K562 (cell line): ENCODE measurements around the gene INO80D. TPM values are rescaled to one million over a fixed set of nuclear protein-coding genes. Genes with fewer than 3 reads are reported as not detected.

Source experiments
- CC2D1A ChIP-seq: fragments of 450-650 bp; IDR thresholded peaks from 2 replicates; pipeline ENCODE4 v1.6.1; 2017; ENCODE audit warnings: mild to moderate bottlenecking
- CSDE1 ChIP-seq, 2 experiments: fragments of 450-650 bp; IDR thresholded peaks; 2 replicates each; pipeline ENCODE4 v1.6.1; 2016; ENCODE audit warnings: mild to moderate bottlenecking in 1 of 2
- KDM1A ChIP-seq, 2 experiments: fragments of 450-650 bp; IDR thresholded peaks; 2 replicates each; pipeline ENCODE4 v1.6.1; 2016; ENCODE audit warnings: mild to moderate bottlenecking in 2 of 2
- RBM14 ChIP-seq: fragments of 200-400 bp; formaldehyde crosslinking; IDR thresholded peaks from 2 replicates; pipeline ENCODE4 v1.6.1; 2018; ENCODE audit warnings: low read depth, mild to moderate bottlenecking, low read length, moderate library complexity, borderline replicate concordance; ENCODE audit not compliant: insufficient read depth
- TCFL5 ChIP-seq: fragments of 250-450 bp; sonication (Bioruptor Pico); conservative IDR thresholded peaks from 2 replicates; pipeline ENCODE4 v1.6.1; 2021; ENCODE audit warnings: mild to moderate bottlenecking, moderate library complexity, matching md5 sums
- ZNF134 ChIP-seq: fragments of 250-450 bp; sonication (Bioruptor Pico); conservative IDR thresholded peaks from 2 replicates; pipeline ENCODE4 v1.4.0; 2020
- ZNF384 ChIP-seq: IDR thresholded peaks from 2 replicates; pipeline ENCODE4 v1.6.1; 2012; ENCODE audit warnings: low read depth, low read length, improper control_type of control experiment
- ZNF583 ChIP-seq: fragments of 250-450 bp; sonication (Bioruptor Pico); IDR thresholded peaks from 2 replicates; pipeline ENCODE4 v1.4.0; 2020
- polyA plus RNA-seq, 8 experiments: library from polyadenylated mRNA; depleted of rRNA in 4 of 8; stranded (reverse) in 5 of 8; unstranded in 3 of 8; fragments of >200 nt; fragmentation: Nextera tagmentation in 2 of 8; fragmentation: Illumina TruSeq in 1 of 8; extraction: Ambion mirVana in 2 of 8; extraction: Trizol in 1 of 8; gene quantifications; 2 replicates each; pipeline versions ENCODE4 v1.2.1 to v1.2.3, GENCODE V29; 2011 to 2014; ENCODE audit warnings: inconsistent platforms in 1 of 8, missing spikeins in 1 of 8
- total RNA-seq, 7 experiments: library from RNA; depleted of rRNA in 6 of 7; stranded (reverse); fragments of >200 nt in 6 of 7; fragmentation: Illumina TruSeq in 2 of 7; extraction: Trizol in 2 of 7; gene quantifications; 2 replicates each; pipeline versions ENCODE4 v1.2.1 to v1.2.3, GENCODE V29; 2011 to 2021; ENCODE audit warnings: low replicate concordance in 1 of 7
- TF ChIP-seq, protein P1 (sequence below): fragments of 250-450 bp; sonication (Bioruptor Pico); IDR thresholded peaks from 2 replicates; pipeline ENCODE4 v1.5.0; 2022; ENCODE audit warnings: mild to moderate bottlenecking

INO80D gene
- total and polyA plus RNA-seq, 9 of the 15 experiments (the other 6 are each of a cell fraction or from before 2014, with no cell fraction given), result 0.64 to 8.1 (median 2.9) TPM

DNA sequence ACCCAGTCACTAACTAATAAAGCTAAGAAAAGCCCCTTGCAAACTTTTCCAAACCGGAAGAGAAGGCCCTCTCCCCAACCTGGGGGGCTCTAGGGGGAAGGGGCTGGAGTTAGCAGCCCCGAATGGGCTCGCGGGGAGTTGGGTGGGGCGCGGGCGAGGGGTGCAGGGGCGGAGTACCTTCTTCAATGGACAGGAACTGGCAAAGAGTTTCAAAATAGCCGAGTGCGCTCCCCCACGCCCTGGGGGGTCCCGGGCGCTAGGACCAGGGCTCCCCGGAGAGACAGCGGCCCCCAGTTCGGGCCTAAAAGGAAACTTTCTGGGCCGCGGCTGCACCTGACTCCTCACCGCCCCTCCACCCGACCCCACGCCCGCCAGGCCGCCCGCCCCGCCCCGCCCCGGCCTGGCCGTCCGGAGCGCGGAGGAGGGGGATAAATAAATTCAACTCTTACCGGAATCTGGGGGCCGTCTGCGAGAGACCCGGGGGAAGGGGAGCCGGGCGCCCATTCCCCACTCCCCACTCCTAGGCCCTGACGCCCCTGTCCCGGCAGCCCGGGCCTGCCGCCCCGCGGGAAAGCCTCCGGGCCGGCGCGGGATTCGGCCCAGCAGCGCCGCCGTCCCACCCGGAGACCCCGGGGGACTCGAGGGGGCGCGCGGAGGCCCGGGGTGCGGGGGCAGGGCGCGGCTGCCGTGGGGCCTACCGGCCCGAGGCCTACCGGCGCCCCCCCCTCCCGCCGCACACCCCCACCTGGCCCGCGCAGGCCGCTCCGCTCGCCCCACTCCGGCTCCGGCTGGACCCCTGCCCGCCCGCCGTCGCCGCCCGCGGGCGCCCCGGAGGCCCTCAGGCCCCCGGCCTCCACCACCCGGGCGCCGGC lies 868 bp downstream of the INO80D start (continued):
- TF ChIP-seq, protein P1, sequence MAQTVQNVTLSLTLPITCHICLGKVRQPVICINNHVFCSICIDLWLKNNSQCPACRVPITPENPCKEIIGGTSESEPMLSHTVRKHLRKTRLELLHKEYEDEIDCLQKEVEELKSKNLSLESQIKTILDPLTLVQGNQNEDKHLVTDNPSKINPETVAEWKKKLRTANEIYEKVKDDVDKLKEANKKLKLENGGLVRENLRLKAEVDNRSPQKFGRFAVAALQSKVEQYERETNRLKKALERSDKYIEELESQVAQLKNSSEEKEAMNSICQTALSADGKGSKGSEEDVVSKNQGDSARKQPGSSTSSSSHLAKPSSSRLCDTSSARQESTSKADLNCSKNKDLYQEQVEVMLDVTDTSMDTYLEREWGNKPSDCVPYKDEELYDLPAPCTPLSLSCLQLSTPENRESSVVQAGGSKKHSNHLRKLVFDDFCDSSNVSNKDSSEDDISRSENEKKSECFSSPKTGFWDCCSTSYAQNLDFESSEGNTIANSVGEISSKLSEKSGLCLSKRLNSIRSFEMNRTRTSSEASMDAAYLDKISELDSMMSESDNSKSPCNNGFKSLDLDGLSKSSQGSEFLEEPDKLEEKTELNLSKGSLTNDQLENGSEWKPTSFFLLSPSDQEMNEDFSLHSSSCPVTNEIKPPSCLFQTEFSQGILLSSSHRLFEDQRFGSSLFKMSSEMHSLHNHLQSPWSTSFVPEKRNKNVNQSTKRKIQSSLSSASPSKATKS (CRISPR knock-in tag), result no peak
- TF ChIP-seq CSDE1 (IDR thresholded peaks at IDR 0.05) (no peak), TCFL5 (CRISPR knock-in tag) (no peak), KDM1A (IDR thresholded peaks at IDR 0.05) (no peak), ZNF384 (no peak), ZNF134 (CRISPR knock-in tag) (no peak), ZNF583 (CRISPR knock-in tag) (no peak), CC2D1A (no peak), RBM14 (no peak)
